ENCODE results near the gene ZEB1.

The ZEB1 gene

GRCh38 chr10:31457858-31458257, 138.8 kb downstream of the ZEB1 start:
- Histone ChIP-seq H2AFZ (ENCODE audit: low read length, unreplicated experiment) (no peak overlapping the region), H3K27ac (ENCODE audit: low read depth, low read length) (no peak overlapping the region), H3K36me3 (ENCODE audit: insufficient read depth, low read length) (peaks cover 21% of the 10 kb centered on the region), H3K4me1 (ENCODE audit: control insufficient read depth, insufficient read depth, low read length, unreplicated experiment) (no peaks in the 10 kb centered on the region), H3K79me2 (ENCODE audit: control insufficient read depth, insufficient read depth, low read length, unreplicated experiment) (peaks cover 22% of the 10 kb centered on the region), H3K27me3 (ENCODE audit: insufficient read depth, low read length) (no peaks in the 10 kb centered on the region), H3K4me3 (ENCODE audit: low read depth, low read length) (no peak overlapping the region)

- H3K27me3 ChIP-seq (ENCODE audit: insufficient read depth, low read length), result no peaks in the 10 kb centered on the region
- H3K27ac ChIP-seq (ENCODE audit: low read depth, low read length), result no peak overlapping the region
These were observed 140.0 kb downstream of the ZEB1 start for GRCh38 chr10:31458974-31459373.

GRCh38 chr10:31460242-31460641, 141.2 kb downstream of the ZEB1 start:
- Histone ChIP-seq H2AFZ (ENCODE audit: low read length, unreplicated experiment) (no peak overlapping the region), H3K36me3 (ENCODE audit: insufficient read depth, low read length) (peaks cover 41% of the 10 kb centered on the region), H3K27me3 (ENCODE audit: insufficient read depth, low read length) (no peaks in the 10 kb centered on the region), H3K27ac (ENCODE audit: low read depth, low read length) (no peak overlapping the region), H3K79me2 (ENCODE audit: control insufficient read depth, insufficient read depth, low read length, unreplicated experiment) (peaks cover 14% of the 10 kb centered on the region), H3K4me3 (ENCODE audit: low read depth, low read length) (no peak overlapping the region), H3K4me1 (ENCODE audit: control insufficient read depth, insufficient read depth, low read length, unreplicated experiment) (no peaks in the 10 kb centered on the region)

More at GRCh38 chr10:31458974-31459373, 140.0 kb downstream of the ZEB1 start:
- H2AFZ ChIP-seq (ENCODE audit: low read length, unreplicated experiment), result no peak overlapping the region
- H3K4me1 ChIP-seq (ENCODE audit: control insufficient read depth, insufficient read depth, low read length, unreplicated experiment), result no peaks in the 10 kb centered on the region
- no peak overlapping the region for H3K4me3 ChIP-seq (ENCODE audit: low read depth, low read length)
- peaks cover 17% of the 10 kb centered on the region for H3K79me2 ChIP-seq (ENCODE audit: control insufficient read depth, insufficient read depth, low read length, unreplicated experiment)
- peaks cover 33% of the 10 kb centered on the region for H3K36me3 ChIP-seq (ENCODE audit: insufficient read depth, low read length)

GRCh38 chr10:31464552-31464951, 145.5 kb downstream of the ZEB1 start:
- Histone ChIP-seq H3K27me3 (ENCODE audit: insufficient read depth, low read length) (no peaks in the 10 kb centered on the region), H3K79me2 (ENCODE audit: control insufficient read depth, insufficient read depth, low read length, unreplicated experiment) (no peaks in the 10 kb centered on the region), H3K27ac (ENCODE audit: low read depth, low read length) (no peak overlapping the region), H2AFZ (ENCODE audit: low read length, unreplicated experiment) (no peak overlapping the region), H3K36me3 (ENCODE audit: insufficient read depth, low read length) (peaks cover 68% of the 10 kb centered on the region), H3K4me1 (ENCODE audit: control insufficient read depth, insufficient read depth, low read length, unreplicated experiment) (no peaks in the 10 kb centered on the region), H3K4me3 (ENCODE audit: low read depth, low read length) (no peak overlapping the region)

- no peak overlapping the region for H2AFZ ChIP-seq (ENCODE audit: low read length, unreplicated experiment)
- peaks cover 62% of the 10 kb centered on the region for H3K36me3 ChIP-seq (ENCODE audit: insufficient read depth, low read length)
- H3K27ac ChIP-seq (ENCODE audit: low read depth, low read length), result no peak overlapping the region
- H3K4me1 ChIP-seq (ENCODE audit: control insufficient read depth, insufficient read depth, low read length, unreplicated experiment), result no peaks in the 10 kb centered on the region
- H3K79me2 ChIP-seq (ENCODE audit: control insufficient read depth, insufficient read depth, low read length, unreplicated experiment), result no peaks in the 10 kb centered on the region
- H3K27me3 ChIP-seq (ENCODE audit: insufficient read depth, low read length), result no peaks in the 10 kb centered on the region
- H3K4me3 ChIP-seq (ENCODE audit: low read depth, low read length), result no peak overlapping the region
These were observed 147.3 kb downstream of the ZEB1 start for GRCh38 chr10:31466313-31466712.

- Histone ChIP-seq H3K36me3 (ENCODE audit: insufficient read depth, low read length) (peaks cover 46% of the 10 kb centered on the region), H3K4me1 (ENCODE audit: control insufficient read depth, insufficient read depth, low read length, unreplicated experiment) (no peaks in the 10 kb centered on the region), H2AFZ (ENCODE audit: low read length, unreplicated experiment) (no peak overlapping the region)
These were observed 148.9 kb downstream of the ZEB1 start for GRCh38 chr10:31467791-31468535.

GRCh38 chr10:31468536-31468859, 149.5 kb downstream of the ZEB1 start:
- Histone ChIP-seq H3K4me1 (ENCODE audit: control insufficient read depth, insufficient read depth, low read length, unreplicated experiment) (no peaks in the 10 kb centered on the region), H3K27me3 (ENCODE audit: insufficient read depth, low read length) (no peaks in the 10 kb centered on the region), H3K79me2 (ENCODE audit: control insufficient read depth, insufficient read depth, low read length, unreplicated experiment) (no peaks in the 10 kb centered on the region), H2AFZ (ENCODE audit: low read length, unreplicated experiment) (no peak overlapping the region), H3K27ac (ENCODE audit: low read depth, low read length) (no peak overlapping the region), H3K36me3 (ENCODE audit: insufficient read depth, low read length) (peaks cover 40% of the 10 kb centered on the region), H3K4me3 (ENCODE audit: low read depth, low read length) (no peak overlapping the region)

More at GRCh38 chr10:31467791-31468535, 148.9 kb downstream of the ZEB1 start:
- H3K79me2 ChIP-seq (ENCODE audit: control insufficient read depth, insufficient read depth, low read length, unreplicated experiment), result no peaks in the 10 kb centered on the region
- H3K27ac ChIP-seq (ENCODE audit: low read depth, low read length), result no peak overlapping the region
- no peaks in the 10 kb centered on the region for H3K27me3 ChIP-seq (ENCODE audit: insufficient read depth, low read length)
- H3K4me3 ChIP-seq (ENCODE audit: low read depth, low read length), result no peak overlapping the region

- Histone ChIP-seq H3K36me3 (ENCODE audit: insufficient read depth, low read length) (peaks cover 7% of the 10 kb centered on the region; the same call in 1 of the 2 replicates), H3K27me3 (ENCODE audit: insufficient read depth, low read length) (no peaks in the 10 kb centered on the region), H3K4me1 (ENCODE audit: control insufficient read depth, insufficient read depth, low read length, unreplicated experiment) (no peaks in the 10 kb centered on the region), H3K79me2 (ENCODE audit: control insufficient read depth, insufficient read depth, low read length, unreplicated experiment) (no peaks in the 10 kb centered on the region), H3K4me3 (ENCODE audit: low read depth, low read length) (no peak overlapping the region), H3K27ac (ENCODE audit: low read depth, low read length) (no peak overlapping the region), H2AFZ (ENCODE audit: low read length, unreplicated experiment) (no peak overlapping the region)
These were observed 156.5 kb downstream of the ZEB1 start for GRCh38 chr10:31475519-31475918.

GRCh38 chr10:31476088-31476487, 157.1 kb downstream of the ZEB1 start:
- Histone ChIP-seq H3K36me3 (ENCODE audit: insufficient read depth, low read length) (peaks cover 7% of the 10 kb centered on the region; the same call in 1 of the 2 replicates), H3K27ac (ENCODE audit: low read depth, low read length) (no peak overlapping the region), H3K27me3 (ENCODE audit: insufficient read depth, low read length) (no peaks in the 10 kb centered on the region), H3K4me1 (ENCODE audit: control insufficient read depth, insufficient read depth, low read length, unreplicated experiment) (no peaks in the 10 kb centered on the region), H3K4me3 (ENCODE audit: low read depth, low read length) (no peak overlapping the region), H3K79me2 (ENCODE audit: control insufficient read depth, insufficient read depth, low read length, unreplicated experiment) (no peaks in the 10 kb centered on the region), H2AFZ (ENCODE audit: low read length, unreplicated experiment) (no peak overlapping the region)

GRCh38 chr10:31477584-31477983, 158.6 kb downstream of the ZEB1 start:
- Histone ChIP-seq H3K4me1 (ENCODE audit: control insufficient read depth, insufficient read depth, low read length, unreplicated experiment) (no peaks in the 10 kb centered on the region), H3K27ac (ENCODE audit: low read depth, low read length) (no peak overlapping the region), H3K79me2 (ENCODE audit: control insufficient read depth, insufficient read depth, low read length, unreplicated experiment) (no peaks in the 10 kb centered on the region)

GRCh38 chr10:31479752-31480151, 160.7 kb downstream of the ZEB1 start:
- Histone ChIP-seq H3K27me3 (ENCODE audit: insufficient read depth, low read length) (no peaks in the 10 kb centered on the region), H3K79me2 (ENCODE audit: control insufficient read depth, insufficient read depth, low read length, unreplicated experiment) (no peaks in the 10 kb centered on the region), H2AFZ (ENCODE audit: low read length, unreplicated experiment) (no peak overlapping the region), H3K4me1 (ENCODE audit: control insufficient read depth, insufficient read depth, low read length, unreplicated experiment) (peaks cover 6% of the 10 kb centered on the region), H3K4me3 (ENCODE audit: low read depth, low read length) (no peak overlapping the region), H3K36me3 (ENCODE audit: insufficient read depth, low read length) (peaks cover 7% of the 10 kb centered on the region; the same call in 1 of the 2 replicates), H3K27ac (ENCODE audit: low read depth, low read length) (no peak overlapping the region)

More at GRCh38 chr10:31477584-31477983, 158.6 kb downstream of the ZEB1 start:
- Histone ChIP-seq H2AFZ (ENCODE audit: low read length, unreplicated experiment) (no peak overlapping the region), H3K36me3 (ENCODE audit: insufficient read depth, low read length) (peaks cover 7% of the 10 kb centered on the region; the same call in 1 of the 2 replicates), H3K4me3 (ENCODE audit: low read depth, low read length) (no peak overlapping the region), H3K27me3 (ENCODE audit: insufficient read depth, low read length) (no peaks in the 10 kb centered on the region)
